ENCODE data around the gene CCNYL1.

The CCNYL1 gene

DNA sequence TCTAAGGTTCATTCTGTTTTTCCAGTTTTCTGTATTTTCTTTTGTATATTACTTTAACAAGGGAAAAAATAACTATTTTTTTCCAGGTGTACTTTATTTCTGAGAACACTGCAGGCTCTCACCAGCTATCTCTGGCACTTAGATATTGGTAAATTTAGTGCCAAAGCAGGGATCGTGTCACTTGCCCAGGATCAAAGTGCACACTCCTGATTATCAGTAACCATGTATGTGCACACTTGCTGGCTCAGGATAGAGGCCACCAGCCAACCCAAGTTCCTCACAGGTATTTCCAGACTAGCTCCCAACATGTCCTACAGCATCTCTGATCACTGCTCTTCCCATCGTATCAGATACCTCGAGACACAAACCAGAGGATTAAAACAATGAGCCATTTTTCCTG lies 64.0 kb downstream of the CCNYL1 start:
- no peak overlapping the region for H3K27ac ChIP-seq
- H3K36me3 ChIP-seq, result no peaks in the 10 kb centered on the region
- DNase-seq, result no peak
- intact Hi-C loops (cut with DNase I; ENCODE audit: low total_unique reads), result no loop called here
- peaks cover 0 to 6% (median 0%) of the 10 kb centered on the region in 4 donors for H3K4me1 ChIP-seq
- TF ChIP-seq, protein P1, sequence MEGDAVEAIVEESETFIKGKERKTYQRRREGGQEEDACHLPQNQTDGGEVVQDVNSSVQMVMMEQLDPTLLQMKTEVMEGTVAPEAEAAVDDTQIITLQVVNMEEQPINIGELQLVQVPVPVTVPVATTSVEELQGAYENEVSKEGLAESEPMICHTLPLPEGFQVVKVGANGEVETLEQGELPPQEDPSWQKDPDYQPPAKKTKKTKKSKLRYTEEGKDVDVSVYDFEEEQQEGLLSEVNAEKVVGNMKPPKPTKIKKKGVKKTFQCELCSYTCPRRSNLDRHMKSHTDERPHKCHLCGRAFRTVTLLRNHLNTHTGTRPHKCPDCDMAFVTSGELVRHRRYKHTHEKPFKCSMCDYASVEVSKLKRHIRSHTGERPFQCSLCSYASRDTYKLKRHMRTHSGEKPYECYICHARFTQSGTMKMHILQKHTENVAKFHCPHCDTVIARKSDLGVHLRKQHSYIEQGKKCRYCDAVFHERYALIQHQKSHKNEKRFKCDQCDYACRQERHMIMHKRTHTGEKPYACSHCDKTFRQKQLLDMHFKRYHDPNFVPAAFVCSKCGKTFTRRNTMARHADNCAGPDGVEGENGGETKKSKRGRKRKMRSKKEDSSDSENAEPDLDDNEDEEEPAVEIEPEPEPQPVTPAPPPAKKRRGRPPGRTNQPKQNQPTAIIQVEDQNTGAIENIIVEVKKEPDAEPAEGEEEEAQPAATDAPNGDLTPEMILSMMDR (IDR thresholded peaks at IDR 0.05), result no peak
- H3K9me3 ChIP-seq, result no peaks in the 10 kb centered on the region
- H3K27me3 ChIP-seq, result no peaks in the 10 kb centered on the region
- no peak overlapping the region for H3K4me3 ChIP-seq

DNA sequence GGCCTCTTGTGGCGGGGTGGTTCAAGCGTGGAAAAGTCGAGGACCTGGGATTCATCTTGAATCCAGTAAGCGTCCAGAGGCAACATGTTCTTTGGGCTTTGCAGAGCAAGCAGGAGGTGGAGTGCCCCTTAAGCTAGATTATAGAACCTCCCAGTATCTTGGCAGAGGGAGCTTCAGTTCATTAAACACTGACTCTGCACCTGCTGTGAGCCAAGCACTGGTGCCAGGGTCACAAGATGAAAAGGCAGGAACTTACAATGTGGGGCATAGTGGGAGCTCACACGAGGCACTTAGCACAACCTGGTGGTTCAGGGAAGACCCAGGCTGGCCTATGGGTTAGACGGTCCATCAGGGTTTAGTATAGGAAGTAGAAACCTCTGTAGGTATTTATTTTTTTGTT lies 65.7 kb downstream of the CCNYL1 start:
- TF ChIP-seq, protein P1 (IDR thresholded peaks at IDR 0.05), result no peak
- no peaks in the 10 kb centered on the region for H3K9me3 ChIP-seq
- DNase-seq, result no peak
- no peaks in the 10 kb centered on the region for H3K27me3 ChIP-seq
- no peak overlapping the region for H3K27ac ChIP-seq
- intact Hi-C loops (cut with DNase I; ENCODE audit: low total_unique reads), result no loop called here
- H3K4me1 ChIP-seq, result no peaks in the 10 kb centered on the region
- no peaks in the 10 kb centered on the region for H3K36me3 ChIP-seq
- no peak overlapping the region for H3K4me3 ChIP-seq

DNA sequence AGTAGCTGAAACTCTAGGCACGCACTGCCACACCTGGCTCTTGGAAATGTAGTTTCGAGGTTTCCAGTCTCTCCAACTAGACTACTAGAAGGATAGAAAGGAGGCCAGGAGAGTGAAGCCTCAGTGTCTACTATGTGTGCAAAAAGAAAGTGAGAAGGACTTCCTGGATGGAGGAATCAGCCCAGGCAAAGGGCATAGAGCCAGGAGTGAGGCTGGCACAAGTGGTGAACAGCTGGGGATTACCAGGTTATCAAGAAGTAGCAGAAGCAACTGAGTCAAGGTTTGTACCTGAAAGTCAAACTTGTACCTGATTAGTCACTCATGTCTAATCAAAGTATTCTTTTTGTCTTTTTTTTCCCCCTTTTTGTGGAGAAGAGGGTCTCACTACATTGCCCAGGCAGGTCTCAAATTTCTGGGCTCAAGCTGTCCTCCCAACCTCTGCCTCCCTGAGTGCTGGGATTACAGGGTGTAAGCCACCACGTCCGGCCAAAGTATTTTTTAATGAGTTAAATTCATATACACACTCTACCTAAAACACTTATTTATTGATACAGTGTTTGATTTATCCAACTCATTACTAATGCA lies 67.0 kb downstream of the CCNYL1 start:
- Histone ChIP-seq H3K27me3 (no peaks in the 10 kb centered on the region), H3K4me1 (no peaks in the 10 kb centered on the region), H3K27ac (no peak overlapping the region), H3K36me3 (no peaks in the 10 kb centered on the region), H3K9me3 (no peaks in the 10 kb centered on the region), H3K4me3 (no peak overlapping the region)
- TF ChIP-seq, protein P1 (IDR thresholded peaks at IDR 0.05), result no peak
- intact Hi-C loops (cut with DNase I; ENCODE audit: low total_unique reads), result no loop called here
- DNase-seq, result no peak

DNA sequence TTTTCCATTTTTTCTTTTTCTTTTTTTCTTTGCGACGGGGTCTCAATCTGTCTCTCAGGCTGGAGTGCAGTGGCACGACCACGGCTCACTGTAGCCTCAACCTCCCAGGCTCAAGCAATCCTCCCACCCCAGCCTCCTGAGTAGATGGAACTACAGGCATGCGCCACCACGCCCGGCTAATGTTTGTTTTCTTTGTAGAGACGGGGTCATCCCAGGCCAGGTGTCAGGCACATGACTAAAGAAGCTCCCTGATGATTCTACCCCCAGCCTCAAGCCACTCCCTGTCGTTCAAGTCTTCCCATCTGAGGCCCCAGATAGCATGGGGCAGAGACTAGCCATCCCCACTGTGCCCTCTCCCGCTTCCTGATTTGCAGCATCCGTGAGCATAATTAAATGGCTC lies 68.1 kb downstream of the CCNYL1 start:
- TF ChIP-seq, protein P1 (IDR thresholded peaks at IDR 0.05), result no peak
- intact Hi-C loops (cut with DNase I; ENCODE audit: low total_unique reads), result no loop called here
- no peaks in the 10 kb centered on the region for H3K27me3 ChIP-seq
- H3K27ac ChIP-seq, result no peak overlapping the region
- no peaks in the 10 kb centered on the region for H3K36me3 ChIP-seq
- DNase-seq, result no peak
- no peaks in the 10 kb centered on the region for H3K9me3 ChIP-seq
- H3K4me3 ChIP-seq, result no peak overlapping the region
- H3K4me1 ChIP-seq, result no peaks in the 10 kb centered on the region

DNA sequence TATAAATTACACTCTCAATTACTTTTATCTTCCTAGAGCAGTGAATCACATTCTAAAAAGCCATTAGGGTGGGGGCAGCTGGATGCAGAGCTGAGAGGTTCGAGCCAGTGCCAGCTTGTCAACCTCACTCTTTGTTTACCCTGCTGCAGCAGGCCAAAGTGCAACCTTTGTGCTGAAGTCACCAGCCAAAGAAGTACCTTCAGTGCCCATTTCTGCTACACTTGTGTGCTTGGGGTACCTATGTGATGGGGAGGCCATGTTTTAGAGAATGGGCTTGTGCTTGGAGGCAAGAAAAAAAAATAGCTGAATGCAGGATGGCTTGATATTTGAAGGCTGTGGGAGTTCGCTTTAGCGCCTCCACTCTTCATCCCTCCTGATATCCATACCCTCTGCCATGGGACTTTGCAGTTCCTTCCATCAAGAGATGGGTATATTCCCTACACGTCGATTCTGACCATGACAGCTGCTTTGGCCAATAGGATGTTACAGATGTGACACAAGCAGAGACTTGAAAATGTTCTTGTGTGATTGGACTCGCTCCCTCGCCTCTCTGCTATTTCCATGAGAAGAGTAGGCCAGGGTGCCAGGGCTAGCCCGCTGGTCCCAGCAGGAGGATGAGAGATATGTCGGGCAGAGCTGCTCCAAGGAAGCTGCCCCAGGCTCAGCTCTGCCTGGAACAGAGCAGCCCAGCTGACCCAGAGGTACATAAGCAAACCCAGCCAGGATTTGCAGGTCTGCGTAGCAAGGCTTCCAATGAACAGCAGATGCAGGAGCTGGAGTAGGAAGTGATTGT lies 71.0 kb downstream of the CCNYL1 start:
- no peak overlapping the region for H3K4me3 ChIP-seq
- TF ChIP-seq, protein P1 (IDR thresholded peaks at IDR 0.05), result no peak
- H3K4me1 ChIP-seq, result no peaks in the 10 kb centered on the region
- no peak for DNase-seq
- no peaks in the 10 kb centered on the region for H3K27me3 ChIP-seq
- no peak overlapping the region for H3K27ac ChIP-seq
- H3K36me3 ChIP-seq, result no peaks in the 10 kb centered on the region
- intact Hi-C loops (cut with DNase I; ENCODE audit: low total_unique reads), result no loop called here
- no peaks in the 10 kb centered on the region for H3K9me3 ChIP-seq

All from tibial artery (tissue), 4 donors.